GM10248 (cell line): ENCODE measurements around the gene C1orf116.

Experiments used
- CTCF ChIA-PET: fragments of 300-600 bp; sonication (Branson Sonifier 250); formaldehyde crosslinking; extraction: SDS; loops from one replicate; lab custom pipeline; 2021; ENCODE audit warnings: antibody characterized with exemption; lab: Yijun Ruan, JAX
- POLR2A ChIA-PET: fragments of 350-650 bp; sonication (Branson Sonifier 250); formaldehyde crosslinking; extraction: SDS; loops from one replicate; lab custom pipeline; 2020; ENCODE audit warnings: antibody characterized with exemption; lab: Yijun Ruan, JAX
- DNase-seq: peaks from one replicate; pipeline ENCODE4 v3.0.0; 2012; ENCODE audit errors: extremely low spot score
- CTCF ChIP-seq: IDR thresholded peaks from 2 replicates; pipeline ENCODE4 v1.5.1; 2012; ENCODE audit warnings: mild to moderate bottlenecking, low read depth; ENCODE audit errors: extremely low read depth, missing control alignments, control extremely low read depth

The C1orf116 gene

GRCh38 chr1:206982216-206982615 lies 50.3 kb downstream of the C1orf116 start:
- CTCF ChIA-PET = interaction anchor here (0.6 to 12.0 kb wide), 86 partner anchors 9 to 1065 kb away, joined by 3 to 357 read pairs (median 5); partner anchors contain the start of genes DYRK3, EIF2D, FCAMR and FCMR
- peak; percentile 77 for DNase-seq
- TF ChIP-seq CTCF = peak; percentile 85
- POLR2A ChIA-PET = interaction anchor here (1.0 kb wide), 1 partner anchor 347 kb away, joined by 4 read pairs; the partner anchor contains the start of gene DYRK3

- no peak for DNase-seq
- peak; percentile 74 for TF ChIP-seq CTCF
- ChIA-PET CTCF (interaction anchor here (0.7 to 12.0 kb wide), 18 partner anchors 10 to 517 kb away, joined by 3 to 357 read pairs (median 9); partner anchors contain the start of genes DYRK3, FCAMR, IL20 and PIGR), POLR2A (no interaction called here)
Observed at GRCh38 chr1:206979379-206980043, 53.0 kb downstream of the C1orf116 start.

- CTCF ChIA-PET = interaction anchor here (0.8 to 12.0 kb wide), 9 partner anchors 17 to 320 kb away, joined by 3 to 357 read pairs (median 3); partner anchors contain the start of genes IL20 and PIGR
- POLR2A ChIA-PET = no interaction called here
- TF ChIP-seq CTCF = no peak
- no peak for DNase-seq
Observed at GRCh38 chr1:206978259-206978658, 54.3 kb downstream of the C1orf116 start.

GRCh38 chr1:206975306-206975705 lies 57.2 kb downstream of the C1orf116 start:
- no peak for TF ChIP-seq CTCF
- POLR2A ChIA-PET = no interaction called here
- CTCF ChIA-PET = interaction anchor here (2.3 to 12.0 kb wide), 2 partner anchors 39 to 63 kb away, joined by 10 to 357 read pairs; partner anchors contain the start of gene PIGR
- no peak for DNase-seq

- ChIA-PET CTCF (interaction anchor here (0.7 to 9.9 kb wide), 14 partner anchors 8 to 250 kb away, joined by 3 to 160 read pairs (median 4); partner anchors contain the start of gene PIGR), POLR2A (no interaction called here)
- TF ChIP-seq CTCF = no peak
- no peak for DNase-seq
Observed at GRCh38 chr1:206974140-206974539, 58.4 kb downstream of the C1orf116 start.

- no peak for DNase-seq
- CTCF ChIA-PET = interaction anchor here (0.6 to 9.9 kb wide), 19 partner anchors 9 to 361 kb away, joined by 3 to 160 read pairs (median 5); partner anchors contain the start of genes EIF2D and PIGR
- TF ChIP-seq CTCF = no peak
- POLR2A ChIA-PET = no interaction called here
Observed at GRCh38 chr1:206972728-206973127, 59.8 kb downstream of the C1orf116 start.
